GM21717 (cell line): Measurements from ENCODE around the gene OVOL1.
"Not testable (repeated sequence)": the region's sequence is repeated elsewhere in the genome, so short reads cannot be mapped to it uniquely, and the experiment has no call there.

Experiments
- ATAC-seq: cut with Tn5 transposase; IDR thresholded peaks from one replicate; pipeline ENCODE4 v1.9.1; 2021; ENCODE audit warnings: mild to moderate bottlenecking, moderate library complexity; ENCODE audit not compliant: unreplicated experiment

The OVOL1 gene

GRCh38 chr11:65814131-65814985, 27.5 kb downstream of the OVOL1 start:
- ATAC-seq: no peak

GRCh38 chr11:65814986-65815565, 28.2 kb downstream of the OVOL1 start:
- ATAC-seq: no peak

- no peak for ATAC-seq
Measured at GRCh38 chr11:65816696-65817095, 29.8 kb downstream of the OVOL1 start.

GRCh38 chr11:65817312-65817834, 30.5 kb downstream of the OVOL1 start:
- ATAC-seq: no peak

GRCh38 chr11:65817835-65818680, 31.2 kb downstream of the OVOL1 start:
- peak; percentile 67 for ATAC-seq

GRCh38 chr11:65821107-65821506, 34.2 kb downstream of the OVOL1 start:
- ATAC-seq: no peak

GRCh38 chr11:65822776-65823528, 36.1 kb downstream of the OVOL1 start:
- no peak for ATAC-seq

GRCh38 chr11:65826984-65827735, 40.3 kb downstream of the OVOL1 start:
- ATAC-seq: no peak

GRCh38 chr11:65829459-65829858, 42.6 kb downstream of the OVOL1 start:
- no peak for ATAC-seq

- ATAC-seq: not testable (repeated sequence)
Measured at GRCh38 chr11:65832231-65832630, 45.4 kb downstream of the OVOL1 start.

GRCh38 chr11:65833297-65834030, 46.6 kb downstream of the OVOL1 start, which contains the start of gene SNX32:
Gene SNX32, plus strand, starts transcription at chr11:65833963. Its CDS starts 103 bp downstream, at chr11:65834066.
- ATAC-seq: peak; percentile 87

GRCh38 chr11:65834202-65834601, 47.3 kb downstream of the OVOL1 start:
- no peak for ATAC-seq

- no peak for ATAC-seq
Measured at GRCh38 chr11:65842144-65842543, 55.3 kb downstream of the OVOL1 start.

GRCh38 chr11:65843811-65844210, 56.9 kb downstream of the OVOL1 start:
- no peak for ATAC-seq

- ATAC-seq: no peak
Measured at GRCh38 chr11:65844231-65844872, 57.5 kb downstream of the OVOL1 start.
